Esophagus muscularis mucosa (tissue), 3 donors: Measurements from ENCODE around the gene GATD1.

Experiments
- CTCF ChIP-seq, 3 experiments: fragments of 200-600 bp in 2 of 3; fragments of 450-650 bp in 1 of 3; sonication (generic) in 2 of 3; IDR thresholded peaks; one replicate each; pipeline ENCODE4 v1.5.1; 2017 to 2019; ENCODE audit warnings: antibody characterized with exemption in 3 of 3, mild to moderate bottlenecking in 2 of 3, moderate library complexity in 1 of 3
- POLR2AphosphoS5 ChIP-seq, 2 donors: sonication (generic); formaldehyde crosslinking; IDR thresholded peaks; one replicate each; pipeline ENCODE4 v1.6.1; 2017; ENCODE audit warnings: antibody characterized with exemption in 2 of 2

DNA sequence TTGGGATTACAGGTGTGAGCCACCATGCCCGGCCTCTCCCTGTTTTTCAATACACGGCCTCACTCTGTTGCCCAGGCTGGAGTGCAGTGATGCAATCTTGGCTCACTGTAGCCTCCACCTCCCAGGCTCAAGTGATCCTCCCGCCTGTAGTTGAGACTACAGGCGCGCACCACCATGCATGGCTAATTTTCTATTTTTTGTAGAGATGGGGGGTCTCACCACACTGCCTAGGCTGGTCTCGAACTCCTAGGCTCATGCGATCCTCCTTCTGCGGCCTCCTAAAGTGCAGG is 11.5 kb downstream of the GATD1 start:
- TF ChIP-seq CTCF (IDR thresholded peaks at IDR 0.05) (no peak), POLR2AphosphoS5 (IDR thresholded peaks at IDR 0.05) (no peak)
